Esophagus muscularis mucosa (tissue), 3 donors: Measurements from ENCODE around the gene RGS4.

Source experiments
- POLR2A ChIP-seq: fragments of 450-650 bp; IDR thresholded peaks from one replicate; pipeline ENCODE4 v1.6.1; 2017; ENCODE audit warnings: antibody characterized with exemption, moderate library complexity, mild to moderate bottlenecking, low read depth
- TF ChIP-seq, protein P1 (sequence below), 3 experiments: fragments of 200-600 bp in 2 of 3; fragments of 450-650 bp in 1 of 3; sonication (generic) in 2 of 3; IDR thresholded peaks; one replicate each; pipeline ENCODE4 v1.5.1; 2017 to 2019; ENCODE audit warnings: antibody characterized with exemption in 3 of 3, mild to moderate bottlenecking in 2 of 3, moderate library complexity in 1 of 3

DNA sequence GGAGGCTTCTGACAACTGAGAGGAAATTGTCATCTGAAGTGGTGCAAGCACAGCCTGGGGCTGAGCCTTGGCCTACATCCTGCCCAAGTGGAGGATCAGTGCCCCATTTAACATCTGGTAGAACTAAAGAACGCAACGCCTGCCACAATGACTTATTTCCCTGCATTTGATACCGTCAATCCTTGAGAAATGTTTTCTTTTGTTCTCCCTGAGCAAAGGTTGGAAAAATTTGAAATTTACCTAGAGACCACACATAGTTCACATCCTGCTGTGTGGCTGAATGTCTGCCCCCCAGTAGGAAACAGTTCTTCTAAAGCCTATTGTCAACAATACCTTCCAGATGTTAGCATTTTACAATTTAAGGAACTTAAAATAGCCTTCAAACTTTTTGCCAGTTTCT, 5.6 kb upstream of the RGS4 start:
- TF ChIP-seq, protein P1, sequence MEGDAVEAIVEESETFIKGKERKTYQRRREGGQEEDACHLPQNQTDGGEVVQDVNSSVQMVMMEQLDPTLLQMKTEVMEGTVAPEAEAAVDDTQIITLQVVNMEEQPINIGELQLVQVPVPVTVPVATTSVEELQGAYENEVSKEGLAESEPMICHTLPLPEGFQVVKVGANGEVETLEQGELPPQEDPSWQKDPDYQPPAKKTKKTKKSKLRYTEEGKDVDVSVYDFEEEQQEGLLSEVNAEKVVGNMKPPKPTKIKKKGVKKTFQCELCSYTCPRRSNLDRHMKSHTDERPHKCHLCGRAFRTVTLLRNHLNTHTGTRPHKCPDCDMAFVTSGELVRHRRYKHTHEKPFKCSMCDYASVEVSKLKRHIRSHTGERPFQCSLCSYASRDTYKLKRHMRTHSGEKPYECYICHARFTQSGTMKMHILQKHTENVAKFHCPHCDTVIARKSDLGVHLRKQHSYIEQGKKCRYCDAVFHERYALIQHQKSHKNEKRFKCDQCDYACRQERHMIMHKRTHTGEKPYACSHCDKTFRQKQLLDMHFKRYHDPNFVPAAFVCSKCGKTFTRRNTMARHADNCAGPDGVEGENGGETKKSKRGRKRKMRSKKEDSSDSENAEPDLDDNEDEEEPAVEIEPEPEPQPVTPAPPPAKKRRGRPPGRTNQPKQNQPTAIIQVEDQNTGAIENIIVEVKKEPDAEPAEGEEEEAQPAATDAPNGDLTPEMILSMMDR (IDR thresholded peaks at IDR 0.05), result no peak
- TF ChIP-seq POLR2A, result no peak
